Sigmoid colon (tissue), 7 donors: ENCODE results near the gene GMEB2. TPM values are rescaled to one million over a fixed set of nuclear protein-coding genes. Genes with fewer than 3 reads are reported as not detected.

Experiments used
- DNase-seq: peaks from one replicate; pipeline ENCODE4 v3.0.0-alpha.2; 2019
- H3K27ac ChIP-seq, 4 donors: fragments of 200-600 bp; sonication (generic); one replicate each; pipeline ENCODE4 v1.5.1; 2016 to 2019; ENCODE audit warnings: mild to moderate bottlenecking in 1 of 4
- H3K27me3 ChIP-seq, 3 donors: fragments of 200-600 bp; sonication (generic); one replicate each; pipeline ENCODE4 v1.5.1; 2019; ENCODE audit warnings: mild to moderate bottlenecking in 1 of 3
- H3K36me3 ChIP-seq, 4 donors: fragments of 200-600 bp; sonication (generic); one replicate each; pipeline ENCODE4 v1.5.1; 2016 to 2019
- H3K4me1 ChIP-seq, 4 donors: fragments of 200-600 bp; sonication (generic); one replicate each; pipeline ENCODE4 v1.5.1; 2017 to 2019
- H3K4me3 ChIP-seq, 4 donors: fragments of 200-600 bp; sonication (generic); one replicate each; pipeline ENCODE4 v1.5.1; 2017 to 2019; ENCODE audit warnings: mild to moderate bottlenecking in 2 of 4, moderate library complexity in 1 of 4
- H3K9me3 ChIP-seq, 4 donors: fragments of 200-600 bp in 3 of 4; sonication (generic) in 3 of 4; one replicate each; pipeline versions ENCODE4 v1.5.1 to v1.6.1; 2013 to 2019
- CTCF ChIP-seq, 4 experiments: fragments of 450-650 bp in 3 of 4; fragments of 200-600 bp in 1 of 4; IDR thresholded peaks; one replicate each; pipeline ENCODE4 v1.5.1; 2016 to 2019; ENCODE audit warnings: antibody characterized with exemption in 4 of 4, mild to moderate bottlenecking in 3 of 4, moderate library complexity in 2 of 4
- EP300 ChIP-seq, 4 donors: sonication (generic); formaldehyde crosslinking; IDR thresholded peaks; one replicate each; pipeline ENCODE4 v1.6.1; 2017; ENCODE audit warnings: antibody characterized with exemption in 4 of 4
- POLR2A ChIP-seq, 2 donors: fragments of 450-650 bp; IDR thresholded peaks; one replicate each; pipeline ENCODE4 v1.6.1; 2016; ENCODE audit warnings: antibody characterized with exemption in 2 of 2, mild to moderate bottlenecking in 2 of 2, moderate library complexity in 2 of 2
- POLR2AphosphoS5 ChIP-seq, 4 donors: sonication (generic); formaldehyde crosslinking; IDR thresholded peaks; one replicate each; pipeline ENCODE4 v1.6.1; 2017; ENCODE audit warnings: antibody characterized with exemption in 4 of 4
- WGBS, 2 donors: extraction: QIAGEN DNeasy Blood & Tissue Kit; methylation state at CpG; one replicate each; pipeline ENCODE4 v1.1.7; 2013; 5-methylcytosine and 5-hydroxymethylcytosine counted together
- intact Hi-C: fragments of 100-400 bp; cut with DNase I; formaldehyde crosslinking; loops from one replicate; pipeline ENCODE4 v1.15.1; 2023
- polyA plus RNA-seq, 3 donors: library from polyadenylated mRNA; stranded (reverse); fragments of 200-250 nt; gene quantifications; one replicate each; pipeline ENCODE4 v1.2.3, GENCODE V29; 2013
- total RNA-seq, 4 donors: library from RNA; depleted of rRNA; stranded (reverse); fragments of >200 nt; gene quantifications; one replicate each; pipeline ENCODE4 v1.1.0, GENCODE V29; 2016
- donor health status: healthy with polysubstance abuse.
- donor health status: Bipolar disorder and iron deficiency.
- donor health status: healthy.

Gene GMEB2
- total and polyA plus RNA-seq, 7 donors: 6.0 to 15.1 (median 7.9) TPM

DNA sequence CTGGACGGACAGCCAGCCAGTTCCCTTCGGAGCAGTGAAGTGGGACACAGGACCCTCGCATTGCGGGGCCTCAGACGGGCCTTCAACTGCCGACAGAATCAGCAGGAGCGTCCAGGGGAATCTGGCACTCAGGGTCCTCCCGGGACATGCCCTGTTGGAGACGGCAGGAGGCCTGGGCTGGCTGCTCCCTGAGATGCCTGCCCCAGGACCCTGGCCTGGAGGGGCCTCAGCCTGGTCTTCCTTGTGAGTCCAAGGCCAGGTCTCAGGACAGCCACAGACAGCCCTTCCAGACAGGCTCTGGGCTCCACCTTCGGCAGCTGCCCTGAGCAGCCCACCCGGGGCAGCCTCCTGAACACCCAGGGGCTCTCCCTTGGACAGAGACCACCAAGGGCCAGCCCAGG lies 38.3 kb downstream of the GMEB2 start:
- Histone ChIP-seq H3K27me3 (no peaks in the 10 kb centered on the region), H3K36me3 (peaks cover 26 to 57% (median 30%) of the 10 kb centered on the region in 4 donors), H3K4me3 (no peak overlapping the region), H3K27ac (no peak overlapping the region), H3K9me3 (no peaks in the 10 kb centered on the region), H3K4me1 (no peaks in the 10 kb centered on the region)
- intact Hi-C loops: no loop called here
- WGBS, 2 donors: 94% methylated on average over 11 of the region's 11 CpGs
- TF ChIP-seq EP300 (IDR thresholded peaks at IDR 0.05): no peak
- no peak for TF ChIP-seq POLR2AphosphoS5 (IDR thresholded peaks at IDR 0.05)
- no peak for TF ChIP-seq CTCF (IDR thresholded peaks at IDR 0.05)
- no peak for TF ChIP-seq POLR2A (IDR thresholded peaks at IDR 0.05)
- no peak for DNase-seq

DNA sequence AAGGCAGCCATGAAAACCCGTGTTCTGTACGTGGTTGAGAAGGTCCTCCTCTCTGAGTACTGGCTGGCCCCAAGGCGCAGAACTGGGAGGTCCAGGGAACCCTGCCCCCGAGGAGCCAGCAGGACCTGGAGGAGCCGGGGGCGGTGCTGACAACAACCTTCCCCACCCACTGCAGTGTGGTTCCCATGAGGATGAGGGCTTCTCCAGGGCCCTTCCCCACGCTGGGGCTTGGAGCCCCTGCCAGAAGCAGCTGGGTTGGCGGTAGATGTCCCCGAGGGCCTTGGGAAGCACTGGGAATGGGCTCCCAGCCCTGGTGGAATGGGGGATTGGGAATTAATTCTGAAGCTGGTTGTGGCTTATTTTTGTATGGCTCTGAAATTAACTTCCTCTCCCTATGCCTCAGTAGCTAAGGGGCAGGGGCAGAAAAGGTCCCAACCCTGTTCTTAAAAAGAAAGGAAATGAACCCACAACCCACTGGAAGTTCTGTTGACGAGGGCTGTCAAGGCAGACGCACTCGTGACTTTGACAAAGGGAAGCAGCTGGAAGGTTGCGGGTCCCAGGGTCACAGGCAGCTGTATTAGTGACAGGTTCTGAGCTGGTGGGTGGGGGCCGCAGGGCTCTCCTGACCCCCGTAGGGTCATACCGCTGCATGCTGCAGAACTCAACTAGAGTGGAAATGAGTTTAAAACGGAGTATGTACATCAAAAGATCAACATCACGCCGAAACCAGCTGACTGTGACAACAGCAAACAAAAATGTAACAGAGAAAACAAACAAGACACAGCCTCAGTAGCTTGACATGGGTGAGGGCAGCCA lies 38.9 kb downstream of the GMEB2 start:
- intact Hi-C loops: no loop called here
- 61 to 76% methylated on average over 19 of the region's 19 CpGs for WGBS, 2 donors
- DNase-seq: no peak
- Histone ChIP-seq H3K9me3 (no peaks in the 10 kb centered on the region), H3K4me1 (no peaks in the 10 kb centered on the region), H3K36me3 (peaks cover 26 to 51% (median 30%) of the 10 kb centered on the region in 4 donors), H3K27ac (no peak overlapping the region), H3K27me3 (no peaks in the 10 kb centered on the region), H3K4me3 (no peak overlapping the region)
- TF ChIP-seq POLR2A (IDR thresholded peaks at IDR 0.05) (no peak), CTCF (IDR thresholded peaks at IDR 0.05) (no peak), EP300 (IDR thresholded peaks at IDR 0.05) (no peak), POLR2AphosphoS5 (IDR thresholded peaks at IDR 0.05) (no peak)

DNA sequence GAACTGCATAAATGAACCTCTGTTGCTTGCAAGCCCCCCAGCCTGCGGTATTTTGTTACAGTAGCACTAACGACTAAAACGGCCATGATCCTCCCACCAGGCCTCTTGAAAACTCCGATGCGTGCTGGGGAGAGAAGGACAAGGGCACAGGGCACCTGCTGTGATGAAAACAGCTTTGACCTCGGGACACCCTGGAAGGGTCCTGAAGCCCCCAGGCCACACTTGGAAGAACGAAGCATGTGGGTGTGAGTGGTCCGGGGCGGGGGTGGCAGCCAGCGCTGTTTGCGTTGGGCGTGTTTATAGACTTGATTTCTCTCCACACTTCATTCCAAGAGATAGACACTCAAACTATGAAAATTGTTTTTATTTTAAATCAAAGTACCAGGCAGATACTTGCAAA lies 39.6 kb downstream of the GMEB2 start:
- H3K4me1 ChIP-seq: no peaks in the 10 kb centered on the region
- H3K27ac ChIP-seq: no peak overlapping the region
- DNase-seq: no peak
- no peak overlapping the region for H3K4me3 ChIP-seq
- H3K36me3 ChIP-seq: peaks cover 20 to 43% (median 25%) of the 10 kb centered on the region in 4 donors
- no peaks in the 10 kb centered on the region for H3K9me3 ChIP-seq
- intact Hi-C loops: no loop called here
- H3K27me3 ChIP-seq: no peaks in the 10 kb centered on the region
- TF ChIP-seq EP300 (IDR thresholded peaks at IDR 0.05) (no peak), POLR2A (IDR thresholded peaks at IDR 0.05) (no peak), CTCF (IDR thresholded peaks at IDR 0.05) (no peak), POLR2AphosphoS5 (IDR thresholded peaks at IDR 0.05) (no peak)
- 91 to 93% methylated on average over 12 of the region's 12 CpGs for WGBS, 2 donors

DNA sequence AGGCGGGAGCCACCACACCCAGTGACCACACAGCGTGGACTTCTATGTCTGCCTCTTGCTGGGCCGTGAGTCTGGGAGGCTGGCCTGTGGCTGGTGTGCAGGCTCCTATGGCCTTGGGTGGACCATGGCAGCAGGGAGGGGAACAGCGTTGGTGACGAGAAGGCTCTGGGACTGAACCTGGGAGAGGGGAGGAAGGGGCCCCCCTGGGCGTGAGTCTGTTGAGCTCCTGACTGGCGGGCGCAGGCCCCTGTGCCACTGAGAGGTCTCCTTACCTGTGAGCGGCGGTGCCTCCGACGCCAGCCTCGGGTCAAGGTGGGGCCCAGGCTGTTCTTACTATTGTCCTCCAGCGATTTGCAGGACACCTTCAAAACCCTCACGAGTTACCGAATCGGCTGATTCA lies 40.1 kb downstream of the GMEB2 start:
- Histone ChIP-seq H3K4me1 (no peaks in the 10 kb centered on the region), H3K27me3 (no peaks in the 10 kb centered on the region), H3K9me3 (no peaks in the 10 kb centered on the region), H3K36me3 (peaks cover 16 to 39% (median 21%) of the 10 kb centered on the region in 4 donors), H3K4me3 (no peak overlapping the region), H3K27ac (no peak overlapping the region)
- no peak for DNase-seq
- no peak for TF ChIP-seq POLR2A (IDR thresholded peaks at IDR 0.05)
- 93 to 94% methylated on average over 17 of the region's 17 CpGs for WGBS, 2 donors
- intact Hi-C loops: no loop called here

DNA sequence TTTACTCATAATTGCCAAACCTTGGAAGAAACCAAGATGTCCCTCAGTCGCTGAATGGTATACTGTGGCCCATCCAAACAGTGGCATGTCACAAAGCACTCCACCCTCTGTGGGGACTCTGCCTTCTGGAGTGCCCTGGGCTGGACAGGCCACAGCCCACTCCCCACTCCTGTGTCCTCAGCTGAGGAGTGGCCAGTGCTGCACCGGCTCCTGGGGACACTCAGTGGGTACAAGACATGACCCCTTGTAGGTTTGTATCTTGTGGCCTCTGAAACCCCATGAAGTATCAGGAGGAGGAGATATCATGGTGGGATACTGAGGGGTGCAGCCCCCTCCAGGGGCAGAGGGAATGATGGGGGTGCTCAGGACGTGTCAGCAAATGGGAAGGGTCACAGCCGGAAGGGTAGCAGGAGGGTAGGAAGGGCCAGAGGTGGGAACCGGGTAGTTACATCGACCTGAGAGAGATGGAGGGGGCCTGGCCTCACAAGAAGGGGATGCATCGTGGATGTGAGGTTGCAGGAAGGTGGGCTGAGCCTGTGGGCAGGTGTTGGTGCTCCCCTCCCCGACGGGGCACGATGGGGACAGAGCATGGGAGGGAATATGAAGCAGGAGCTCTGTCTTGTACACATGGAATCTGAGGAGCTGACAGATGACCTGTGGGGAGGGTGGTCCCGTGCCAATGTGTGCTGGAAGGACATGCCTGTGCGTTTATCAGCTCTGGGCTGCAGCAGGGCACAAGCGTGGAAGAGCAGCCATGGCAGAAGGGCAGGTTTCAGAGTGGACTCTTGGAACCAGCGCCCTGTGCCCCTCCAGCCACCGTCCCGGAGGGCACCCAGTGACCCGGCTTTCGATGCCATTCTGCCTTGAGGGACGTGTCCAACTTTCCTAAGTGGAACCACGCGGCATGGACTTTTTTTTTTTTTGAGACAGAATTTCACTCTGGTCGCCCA lies 41.0 kb downstream of the GMEB2 start:
- Histone ChIP-seq H3K27ac (no peak overlapping the region), H3K4me1 (no peaks in the 10 kb centered on the region), H3K36me3 (peaks cover 10 to 30% (median 15%) of the 10 kb centered on the region in 4 donors), H3K9me3 (no peaks in the 10 kb centered on the region), H3K27me3 (no peaks in the 10 kb centered on the region), H3K4me3 (no peak overlapping the region)
- DNase-seq: no peak
- no peak for TF ChIP-seq CTCF (IDR thresholded peaks at IDR 0.05)
- 76 to 88% methylated on average over 22 of the region's 22 CpGs for WGBS, 2 donors
- intact Hi-C loops: no loop called here
